GM12873 (cell line): ENCODE data around the gene ZCCHC2.

ENCODE experiments used
- CTCF ChIP-seq: IDR thresholded peaks from 2 replicates; pipeline ENCODE4 v1.5.1; 2012; ENCODE audit warnings: low read depth, mild to moderate bottlenecking, moderate library complexity, low read length, control low read depth; ENCODE audit not compliant: insufficient read depth; ENCODE audit errors: missing control alignments

The ZCCHC2 gene

GRCh38 chr18:62512996-62513395 lies 9.8 kb upstream of the ZCCHC2 start:
- TF ChIP-seq CTCF: no peak

- TF ChIP-seq CTCF: no peak
Measured at GRCh38 chr18:62514570-62514969, 8.3 kb upstream of the ZCCHC2 start.

- no peak for TF ChIP-seq CTCF
Measured at GRCh38 chr18:62516242-62516641, 6.6 kb upstream of the ZCCHC2 start.

- no peak for TF ChIP-seq CTCF
Measured at GRCh38 chr18:62518460-62519375, 4.1 kb upstream of the ZCCHC2 start.

GRCh38 chr18:62519684-62520083 lies 3.1 kb upstream of the ZCCHC2 start:
- TF ChIP-seq CTCF: no peak

- no peak for TF ChIP-seq CTCF
Measured at GRCh38 chr18:62521082-62521481, 1.7 kb upstream of the ZCCHC2 start.

GRCh38 chr18:62521593-62521992 lies 1.2 kb upstream of the ZCCHC2 start:
- no peak for TF ChIP-seq CTCF
